ENCODE data around the gene SPATA4.

Gene SPATA4

GRCh38 chr4:176238157-176238610 lies 42.8 kb upstream of the SPATA4 start:
- Histone ChIP-seq H3K27me3 (ENCODE audit: low read depth, low read length) (no peaks in the 10 kb centered on the region), H3K4me3 (ENCODE audit: low read length) (no peak overlapping the region), H3K36me3 (replicated peaks; ENCODE audit: low read depth, low read length) (no peaks in the 10 kb centered on the region), H3K79me2 (ENCODE audit: low read length) (no peaks in the 10 kb centered on the region), H3K4me2 (ENCODE audit: low read length) (no peak overlapping the region), H3K4me1 (ENCODE audit: low read length) (no peaks in the 10 kb centered on the region), H3K9me3 (ENCODE audit: insufficient read depth, low read length) (no peaks in the 10 kb centered on the region), H4K20me1 (ENCODE audit: insufficient read depth, low read length) (no peaks in the 10 kb centered on the region), H2AFZ (ENCODE audit: low read depth, low read length) (no peak overlapping the region), H3K9ac (ENCODE audit: low read length) (no peak overlapping the region), H3K27ac (ENCODE audit: low read length) (no peak overlapping the region)
- no peak for TF ChIP-seq EZH2phosphoT487 (IDR thresholded peaks at IDR 0.05; ENCODE audit: low read depth)
- TF ChIP-seq, protein P1, sequence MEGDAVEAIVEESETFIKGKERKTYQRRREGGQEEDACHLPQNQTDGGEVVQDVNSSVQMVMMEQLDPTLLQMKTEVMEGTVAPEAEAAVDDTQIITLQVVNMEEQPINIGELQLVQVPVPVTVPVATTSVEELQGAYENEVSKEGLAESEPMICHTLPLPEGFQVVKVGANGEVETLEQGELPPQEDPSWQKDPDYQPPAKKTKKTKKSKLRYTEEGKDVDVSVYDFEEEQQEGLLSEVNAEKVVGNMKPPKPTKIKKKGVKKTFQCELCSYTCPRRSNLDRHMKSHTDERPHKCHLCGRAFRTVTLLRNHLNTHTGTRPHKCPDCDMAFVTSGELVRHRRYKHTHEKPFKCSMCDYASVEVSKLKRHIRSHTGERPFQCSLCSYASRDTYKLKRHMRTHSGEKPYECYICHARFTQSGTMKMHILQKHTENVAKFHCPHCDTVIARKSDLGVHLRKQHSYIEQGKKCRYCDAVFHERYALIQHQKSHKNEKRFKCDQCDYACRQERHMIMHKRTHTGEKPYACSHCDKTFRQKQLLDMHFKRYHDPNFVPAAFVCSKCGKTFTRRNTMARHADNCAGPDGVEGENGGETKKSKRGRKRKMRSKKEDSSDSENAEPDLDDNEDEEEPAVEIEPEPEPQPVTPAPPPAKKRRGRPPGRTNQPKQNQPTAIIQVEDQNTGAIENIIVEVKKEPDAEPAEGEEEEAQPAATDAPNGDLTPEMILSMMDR (IDR thresholded peaks at IDR 0.05; ENCODE audit: low read depth, low read length): no peak

DNA sequence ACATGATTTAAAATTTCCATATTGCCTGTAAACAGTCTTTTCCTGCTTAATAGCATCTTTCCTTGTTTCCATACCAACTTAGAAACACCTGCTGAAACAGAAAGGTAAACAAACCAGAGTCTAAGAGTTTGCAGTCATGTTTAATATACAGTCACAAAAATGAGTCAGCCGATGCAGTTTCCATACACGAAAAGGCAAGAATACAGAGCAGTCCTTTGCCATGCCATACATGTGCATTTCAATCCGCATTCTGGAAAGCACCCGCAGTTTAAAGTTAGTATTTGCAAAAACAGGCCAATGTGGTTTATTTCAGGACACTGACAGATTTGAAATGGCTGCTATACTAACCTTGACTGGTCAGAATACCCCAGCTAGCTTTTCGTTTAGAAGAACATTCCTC lies 41.6 kb upstream of the SPATA4 start:
- Histone ChIP-seq H4K20me1 (ENCODE audit: insufficient read depth, low read length) (no peaks in the 10 kb centered on the region), H3K27ac (ENCODE audit: low read length) (no peak overlapping the region), H3K4me2 (ENCODE audit: low read length) (no peak overlapping the region), H3K79me2 (ENCODE audit: low read length) (no peaks in the 10 kb centered on the region), H3K36me3 (replicated peaks; ENCODE audit: low read depth, low read length) (no peaks in the 10 kb centered on the region), H2AFZ (ENCODE audit: low read depth, low read length) (no peak overlapping the region), H3K27me3 (ENCODE audit: low read depth, low read length) (no peaks in the 10 kb centered on the region), H3K9ac (ENCODE audit: low read length) (no peak overlapping the region), H3K4me3 (ENCODE audit: low read length) (no peak overlapping the region), H3K9me3 (ENCODE audit: insufficient read depth, low read length) (no peaks in the 10 kb centered on the region), H3K4me1 (ENCODE audit: low read length) (no peaks in the 10 kb centered on the region)
- no peak for TF ChIP-seq EZH2phosphoT487 (IDR thresholded peaks at IDR 0.05; ENCODE audit: low read depth)
- TF ChIP-seq, protein P1 (IDR thresholded peaks at IDR 0.05; ENCODE audit: low read depth, low read length): no peak

DNA sequence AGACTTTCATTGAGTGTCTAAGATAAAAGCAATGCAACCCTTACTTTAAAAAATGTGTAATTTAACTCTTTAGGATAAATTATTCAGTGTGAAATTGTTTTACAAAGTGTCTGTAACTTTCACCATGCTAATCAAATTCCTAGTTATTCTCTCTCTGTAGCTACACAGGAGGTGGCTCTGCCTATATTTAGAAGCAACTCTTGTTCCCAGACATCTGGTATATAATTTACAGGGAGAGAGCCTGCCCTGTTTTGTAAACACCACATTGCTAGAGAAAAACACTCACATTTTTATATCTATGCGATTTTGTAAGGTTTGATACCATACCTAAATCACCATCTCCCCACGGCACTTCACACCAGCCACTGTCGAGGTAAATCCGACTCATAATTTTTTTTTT lies 35.5 kb upstream of the SPATA4 start:
- Histone ChIP-seq H4K20me1 (ENCODE audit: insufficient read depth, low read length) (no peaks in the 10 kb centered on the region), H3K4me1 (ENCODE audit: low read length) (no peaks in the 10 kb centered on the region), H3K27ac (ENCODE audit: low read length) (no peak overlapping the region), H3K9me3 (ENCODE audit: insufficient read depth, low read length) (no peaks in the 10 kb centered on the region), H3K36me3 (replicated peaks; ENCODE audit: low read depth, low read length) (no peaks in the 10 kb centered on the region), H3K4me3 (ENCODE audit: low read length) (no peak overlapping the region), H2AFZ (ENCODE audit: low read depth, low read length) (no peak overlapping the region), H3K4me2 (ENCODE audit: low read length) (no peak overlapping the region), H3K9ac (ENCODE audit: low read length) (no peak overlapping the region), H3K79me2 (ENCODE audit: low read length) (no peaks in the 10 kb centered on the region), H3K27me3 (ENCODE audit: low read depth, low read length) (no peaks in the 10 kb centered on the region)
- no peak for TF ChIP-seq EZH2phosphoT487 (IDR thresholded peaks at IDR 0.05; ENCODE audit: low read depth)
- TF ChIP-seq, protein P1 (IDR thresholded peaks at IDR 0.05; ENCODE audit: low read depth, low read length): no peak

DNA sequence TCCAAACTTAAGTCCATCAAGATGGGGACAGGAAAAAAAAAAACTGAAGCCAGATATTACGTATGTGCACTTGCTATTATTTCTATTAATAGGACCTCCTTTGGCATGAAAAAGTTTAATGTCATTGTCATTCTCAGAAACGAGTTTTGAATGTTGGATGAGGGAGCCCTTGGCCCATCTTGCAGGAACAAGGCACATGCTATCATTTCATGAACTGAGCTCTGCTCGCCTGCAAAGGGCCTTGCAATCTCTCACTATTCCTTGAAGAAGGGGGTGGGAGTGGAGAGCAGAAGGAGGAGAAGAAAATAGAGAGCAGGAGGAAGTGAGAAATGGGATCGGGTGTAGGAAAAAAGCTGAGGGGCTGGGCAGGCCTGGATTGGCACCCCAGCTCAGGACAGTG lies 34.3 kb upstream of the SPATA4 start:
- H3K79me2 ChIP-seq (ENCODE audit: low read length): no peaks in the 10 kb centered on the region
- TF ChIP-seq, protein P1 (IDR thresholded peaks at IDR 0.05; ENCODE audit: low read depth, low read length): no peak
- no peak for TF ChIP-seq EZH2phosphoT487 (IDR thresholded peaks at IDR 0.05; ENCODE audit: low read depth)
- H3K4me3 ChIP-seq (ENCODE audit: low read length): no peak overlapping the region
- H4K20me1 ChIP-seq (ENCODE audit: insufficient read depth, low read length): no peaks in the 10 kb centered on the region
- no peak overlapping the region for H3K9ac ChIP-seq (ENCODE audit: low read length)
- no peaks in the 10 kb centered on the region for H3K9me3 ChIP-seq (ENCODE audit: insufficient read depth, low read length)
- H3K4me2 ChIP-seq (ENCODE audit: low read length): no peak overlapping the region
- no peaks in the 10 kb centered on the region for H3K27me3 ChIP-seq (ENCODE audit: low read depth, low read length)
- H3K27ac ChIP-seq (ENCODE audit: low read length): no peak overlapping the region
- no peaks in the 10 kb centered on the region for H3K36me3 ChIP-seq (replicated peaks; ENCODE audit: low read depth, low read length)
- H2AFZ ChIP-seq (ENCODE audit: low read depth, low read length): no peak overlapping the region
- no peaks in the 10 kb centered on the region for H3K4me1 ChIP-seq (ENCODE audit: low read length)
